Mesenchymal stem cell (in vitro differentiated cells and primary cell): Measurements from ENCODE around the gene INSIG2.

Experiments used
- DNase-seq: peaks from one replicate; pipeline ENCODE4 v3.0.0-alpha.2; 2013
- H2AFZ ChIP-seq: one replicate; pipeline ENCODE4 v1.6.1; 2013; ENCODE audit warnings: low read depth, mild to moderate bottlenecking, control low read depth, inconsistent platforms, low read length, moderate library complexity
- H2AK5ac ChIP-seq: 2 replicates; pipeline ENCODE4 v1.6.1; 2013; ENCODE audit warnings: low read length, moderate library complexity, mild to moderate bottlenecking, inconsistent platforms; ENCODE audit not compliant: severe bottlenecking
- H2BK120ac ChIP-seq: one replicate; pipeline ENCODE4 v1.6.1; 2013; ENCODE audit warnings: low read depth, mild to moderate bottlenecking, inconsistent platforms, low read length, moderate library complexity
- H2BK12ac ChIP-seq, 2 experiments: one replicate each; pipeline ENCODE4 v1.6.1; 2013; ENCODE audit warnings: inconsistent platforms in 2 of 2, low read length in 2 of 2, mild to moderate bottlenecking in 2 of 2, moderate library complexity in 2 of 2, control low read depth in 1 of 2
- H2BK15ac ChIP-seq: one replicate; pipeline ENCODE4 v1.6.1; 2013; ENCODE audit warnings: mild to moderate bottlenecking, low read depth, inconsistent platforms; ENCODE audit not compliant: poor library complexity, severe bottlenecking
- H2BK5ac ChIP-seq: 2 replicates; pipeline ENCODE4 v1.6.1; 2013; ENCODE audit warnings: low read depth, mild to moderate bottlenecking, low read length, control low read depth, inconsistent platforms; ENCODE audit not compliant: poor library complexity, severe bottlenecking
- H3K14ac ChIP-seq, 2 experiments: one replicate each; pipeline ENCODE4 v1.6.1; 2013; ENCODE audit warnings: inconsistent platforms in 2 of 2, low read length in 2 of 2, control low read depth in 1 of 2, mild to moderate bottlenecking in 1 of 2, moderate library complexity in 1 of 2
- H3K18ac ChIP-seq, 2 experiments: one replicate each; pipeline ENCODE4 v1.6.1; 2013; ENCODE audit warnings: inconsistent platforms in 2 of 2, low read length in 2 of 2, control low read depth in 1 of 2, low read depth in 1 of 2, mild to moderate bottlenecking in 1 of 2
- H3K23ac ChIP-seq, 2 experiments: one replicate each; pipeline ENCODE4 v1.6.1; 2013; ENCODE audit warnings: inconsistent platforms in 2 of 2, low read length in 2 of 2, mild to moderate bottlenecking in 2 of 2, moderate library complexity in 2 of 2, control low read depth in 1 of 2
- H3K27ac ChIP-seq: 2 replicates; pipeline ENCODE4 v1.5.1; 2013; ENCODE audit warnings: mild to moderate bottlenecking, moderate library complexity, low read length, control low read depth, inconsistent platforms; ENCODE audit not compliant: poor library complexity, severe bottlenecking
- H3K27me3 ChIP-seq, 2 experiments: 2 replicates each; pipeline versions ENCODE4 v1.6.1 to v1.7.0; 2013; ENCODE audit warnings: low read length in 2 of 2, mild to moderate bottlenecking in 2 of 2, moderate library complexity in 2 of 2, control low read depth in 1 of 2, inconsistent platforms in 1 of 2; ENCODE audit not compliant: control insufficient read depth in 1 of 2, insufficient read depth in 1 of 2
- H3K36me3 ChIP-seq, 2 experiments: 2 replicates each; pipeline versions ENCODE4 v1.6.1 to v1.7.0; 2013; ENCODE audit warnings: low read length in 2 of 2, control low read depth in 1 of 2, inconsistent platforms in 1 of 2, low read depth in 1 of 2, mild to moderate bottlenecking in 1 of 2; ENCODE audit not compliant: insufficient read depth in 2 of 2, control insufficient read depth in 1 of 2
- H3K4ac ChIP-seq, 2 experiments: one replicate each; pipeline ENCODE4 v1.6.1; 2013; ENCODE audit warnings: inconsistent platforms in 2 of 2, low read length in 2 of 2, mild to moderate bottlenecking in 2 of 2, moderate library complexity in 2 of 2, control low read depth in 1 of 2, low read depth in 1 of 2
- H3K4me1 ChIP-seq: 2 replicates; pipeline ENCODE4 v1.6.1; 2013; ENCODE audit warnings: low read depth, low read length, control low read depth; ENCODE audit not compliant: control insufficient read depth, insufficient read depth
- H3K4me2 ChIP-seq: 2 replicates; pipeline ENCODE4 v1.6.1; 2013; ENCODE audit warnings: low read length, mild to moderate bottlenecking, inconsistent platforms; ENCODE audit not compliant: poor library complexity, severe bottlenecking
- H3K4me3 ChIP-seq, 2 experiments: 2 replicates each; pipeline versions ENCODE4 v1.5.1 to v1.7.0; 2013; ENCODE audit warnings: low read length in 2 of 2, mild to moderate bottlenecking in 2 of 2, control low read depth in 1 of 2, low read depth in 1 of 2; ENCODE audit not compliant: insufficient read depth in 1 of 2
- H3K79me1 ChIP-seq: replicated peaks from 2 replicates; pipeline ENCODE4 v1.6.1; 2013; ENCODE audit warnings: mild to moderate bottlenecking, control low read depth, low read length, inconsistent platforms; ENCODE audit not compliant: poor library complexity, severe bottlenecking
- H3K9ac ChIP-seq: 2 replicates; pipeline ENCODE4 v1.7.0; 2013; ENCODE audit warnings: mild to moderate bottlenecking, low read length, moderate library complexity
- H3K9me3 ChIP-seq: 2 replicates; pipeline ENCODE4 v1.7.0; 2013; ENCODE audit warnings: mild to moderate bottlenecking, low read length; ENCODE audit not compliant: control insufficient read depth
- H4K8ac ChIP-seq: one replicate; pipeline ENCODE4 v1.6.1; 2013; ENCODE audit warnings: inconsistent platforms, mild to moderate bottlenecking, low read length, moderate library complexity
- H4K91ac ChIP-seq: one replicate; pipeline ENCODE4 v1.6.1; 2013; ENCODE audit warnings: mild to moderate bottlenecking, low read length, inconsistent platforms
- WGBS: methylation state at CpG from one replicate; pipeline ENCODE4 v1.1.7; 2013; ENCODE audit warnings: mixed read lengths; 5-methylcytosine and 5-hydroxymethylcytosine counted together

The INSIG2 gene

DNA sequence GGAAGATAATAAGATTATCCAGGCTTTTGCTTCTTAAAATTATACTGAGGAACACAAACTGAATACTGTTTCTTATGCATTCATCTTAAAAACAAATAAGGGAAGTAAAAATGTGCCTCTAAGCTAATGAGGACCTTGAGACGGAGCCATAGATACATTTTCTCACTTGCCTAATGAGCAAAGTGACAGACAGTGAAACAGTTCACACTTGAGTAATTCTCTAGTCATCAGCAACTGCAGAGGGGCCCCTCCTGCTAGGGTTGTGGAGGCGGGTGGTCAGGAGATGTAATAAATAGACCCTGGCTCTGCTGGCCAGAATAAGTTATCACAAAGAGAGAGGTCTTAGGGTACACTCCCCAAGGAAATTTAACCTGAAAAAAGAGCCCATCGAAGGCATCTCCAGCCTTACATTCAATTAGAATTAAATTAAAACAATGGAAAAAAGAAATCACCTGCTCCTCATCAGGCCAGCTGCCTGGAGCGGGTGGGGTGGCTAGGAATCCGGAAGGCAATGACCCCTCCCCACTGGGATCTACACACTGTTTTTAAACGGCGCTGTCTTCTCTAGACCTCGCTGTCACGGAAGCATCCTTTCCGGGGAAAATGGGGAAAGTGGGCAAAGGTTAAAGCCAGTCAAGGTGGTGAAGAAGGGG lies 32.6 kb upstream of the INSIG2 start:
- no peaks in the 10 kb centered on the region for H3K9me3 ChIP-seq
- no peak overlapping the region for H2BK12ac ChIP-seq
- no peak overlapping the region for H3K4me3 ChIP-seq
- H3K27me3 ChIP-seq, result peaks cover 3 to 11% of the 10 kb centered on the region in 2 experiments
- H3K9ac ChIP-seq, result no peak overlapping the region
- H3K36me3 ChIP-seq, result no peaks in the 10 kb centered on the region
- H2AFZ ChIP-seq, result no peak overlapping the region
- 81% methylated on average over 9 of the region's 10 CpGs for WGBS
- no peak overlapping the region for H4K91ac ChIP-seq
- no peak overlapping the region for H3K4ac ChIP-seq
- no peak overlapping the region for H3K18ac ChIP-seq
- no peaks in the 10 kb centered on the region for H3K4me1 ChIP-seq
- H4K8ac ChIP-seq, result no peak overlapping the region
- no peak overlapping the region for H3K27ac ChIP-seq
- DNase-seq, result no peak
- H3K79me1 ChIP-seq, result no peaks in the 10 kb centered on the region
- H3K4me2 ChIP-seq, result no peak overlapping the region
- no peak overlapping the region for H2BK5ac ChIP-seq
- no peak overlapping the region for H2BK120ac ChIP-seq
- H2AK5ac ChIP-seq, result no peak overlapping the region
- no peak overlapping the region for H2BK15ac ChIP-seq
- H3K14ac ChIP-seq, result no peak overlapping the region
- H3K23ac ChIP-seq, result no peak overlapping the region

DNA sequence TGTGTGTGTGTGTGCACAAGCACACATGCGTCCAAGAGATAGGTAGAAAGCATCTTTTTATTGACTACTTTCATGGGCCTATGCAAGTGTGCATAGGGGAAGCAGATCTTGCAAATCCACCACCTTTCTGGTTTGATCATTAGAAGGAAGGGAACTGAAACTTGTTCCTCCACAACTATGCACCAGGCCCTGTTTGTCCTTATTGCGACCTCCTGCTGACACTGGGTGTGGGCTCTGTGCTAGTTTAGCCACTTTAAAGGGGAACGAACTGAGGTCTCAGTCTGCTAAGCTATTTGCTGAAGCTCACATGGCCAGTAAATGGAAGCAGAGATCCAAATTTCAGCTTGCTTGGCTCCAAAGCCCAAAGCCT lies 32.1 kb upstream of the INSIG2 start:
- 53% methylated on average over 3 of the region's 3 CpGs for WGBS
- H2AFZ ChIP-seq, result no peak overlapping the region
- no peak overlapping the region for H3K4me3 ChIP-seq
- H3K4me2 ChIP-seq, result no peak overlapping the region
- no peak overlapping the region for H3K14ac ChIP-seq
- no peak overlapping the region for H3K9ac ChIP-seq
- no peaks in the 10 kb centered on the region for H3K9me3 ChIP-seq
- H2BK120ac ChIP-seq, result no peak overlapping the region
- H2BK12ac ChIP-seq, result no peak overlapping the region
- H3K36me3 ChIP-seq, result no peaks in the 10 kb centered on the region
- no peak overlapping the region for H2AK5ac ChIP-seq
- no peak overlapping the region for H3K23ac ChIP-seq
- DNase-seq, result no peak
- no peak overlapping the region for H3K18ac ChIP-seq
- peaks cover 3 to 11% of the 10 kb centered on the region in 2 experiments for H3K27me3 ChIP-seq
- no peak overlapping the region for H3K4ac ChIP-seq
- H4K91ac ChIP-seq, result no peak overlapping the region
- H3K27ac ChIP-seq, result no peak overlapping the region
- H4K8ac ChIP-seq, result no peak overlapping the region
- H3K79me1 ChIP-seq, result no peaks in the 10 kb centered on the region
- no peak overlapping the region for H2BK5ac ChIP-seq
- H2BK15ac ChIP-seq, result no peak overlapping the region
- no peaks in the 10 kb centered on the region for H3K4me1 ChIP-seq

DNA sequence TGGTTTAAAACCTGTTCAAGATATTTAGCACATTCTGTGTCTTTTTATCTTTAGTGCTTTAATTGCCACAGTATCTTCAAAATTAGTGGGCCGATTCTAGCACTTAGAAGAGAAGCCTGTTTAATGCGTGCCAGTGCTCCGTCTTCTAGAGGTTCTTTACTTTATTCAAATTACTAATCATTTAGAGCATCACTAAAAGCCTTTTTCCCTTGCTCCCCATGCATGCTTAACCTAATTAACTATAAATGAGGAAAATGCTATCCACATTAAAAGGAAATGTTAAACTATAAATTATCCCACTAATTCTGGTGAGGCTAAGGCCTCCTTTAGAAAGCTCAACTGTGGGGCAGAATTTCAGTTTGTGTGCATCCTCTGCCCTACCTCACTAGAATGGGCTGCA lies 31.5 kb upstream of the INSIG2 start:
- no peaks in the 10 kb centered on the region for H3K9me3 ChIP-seq
- no peak overlapping the region for H2BK5ac ChIP-seq
- H4K8ac ChIP-seq, result no peak overlapping the region
- no peak overlapping the region for H3K4me3 ChIP-seq
- H3K14ac ChIP-seq, result no peak overlapping the region
- no peak for DNase-seq
- H3K9ac ChIP-seq, result no peak overlapping the region
- H3K4me1 ChIP-seq, result no peaks in the 10 kb centered on the region
- no peak overlapping the region for H3K18ac ChIP-seq
- H2BK12ac ChIP-seq, result no peak overlapping the region
- H3K36me3 ChIP-seq, result no peaks in the 10 kb centered on the region
- no peak overlapping the region for H2BK120ac ChIP-seq
- no peak overlapping the region for H2AFZ ChIP-seq
- H3K23ac ChIP-seq, result no peak overlapping the region
- no peak overlapping the region for H3K4me2 ChIP-seq
- no peaks in the 10 kb centered on the region for H3K79me1 ChIP-seq
- H4K91ac ChIP-seq, result no peak overlapping the region
- no peak overlapping the region for H2AK5ac ChIP-seq
- no peak overlapping the region for H2BK15ac ChIP-seq
- H3K27me3 ChIP-seq, result peaks cover 3 to 8% of the 10 kb centered on the region in 2 experiments
- no peak overlapping the region for H3K4ac ChIP-seq
- H3K27ac ChIP-seq, result no peak overlapping the region
- 98% methylated on average over 3 of the region's 3 CpGs for whole genome bisulfite sequencing

DNA sequence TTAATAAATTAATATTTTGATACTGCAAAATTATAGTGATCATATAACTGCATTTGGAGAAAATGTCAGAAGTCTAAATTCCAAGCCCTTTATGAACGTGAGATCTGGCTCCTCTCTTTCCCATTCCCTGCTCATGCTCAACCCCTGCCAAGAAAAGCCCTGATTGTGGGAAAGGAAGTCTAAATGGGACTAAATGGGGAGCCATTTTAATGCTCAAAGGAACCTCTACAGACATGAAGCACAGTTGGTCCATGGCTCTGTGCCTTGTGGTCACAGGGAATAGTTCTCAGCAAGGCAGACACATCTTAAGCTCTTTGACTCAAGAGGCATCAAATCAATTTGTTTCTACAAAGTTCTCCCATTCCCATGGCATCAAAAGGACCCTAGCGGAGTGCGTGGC lies 29.3 kb upstream of the INSIG2 start:
- H2AFZ ChIP-seq, result no peak overlapping the region
- no peaks in the 10 kb centered on the region for H3K36me3 ChIP-seq
- peak overlapping the region; percentile 31 for H4K8ac ChIP-seq
- no peak overlapping the region for H3K27ac ChIP-seq
- H3K23ac ChIP-seq, result no peak overlapping the region
- H3K4me1 ChIP-seq, result no peaks in the 10 kb centered on the region
- no peak overlapping the region for H2BK5ac ChIP-seq
- peak overlapping the region in 1 of 2 experiments; percentile 29 for H3K4me3 ChIP-seq
- 97% methylated on average over 2 of the region's 3 CpGs for WGBS
- peak overlapping the region; percentile 4 to 22 for H3K18ac ChIP-seq
- H3K9me3 ChIP-seq, result no peaks in the 10 kb centered on the region
- peak overlapping the region in 1 of 2 experiments; percentile 72 for H3K4ac ChIP-seq
- peak overlapping the region in 1 of 2 experiments; percentile 76 for H2BK12ac ChIP-seq
- no peak overlapping the region for H4K91ac ChIP-seq
- no peaks in the 10 kb centered on the region for H3K79me1 ChIP-seq
- peaks cover 3 to 7% of the 10 kb centered on the region in 2 experiments for H3K27me3 ChIP-seq
- H3K14ac ChIP-seq, result no peak overlapping the region
- DNase-seq, result no peak
- peak overlapping the region; percentile 75 for H3K9ac ChIP-seq
- H2BK15ac ChIP-seq, result no peak overlapping the region
- no peak overlapping the region for H2BK120ac ChIP-seq
- H3K4me2 ChIP-seq, result no peak overlapping the region
- H2AK5ac ChIP-seq, result no peak overlapping the region
